ENCODE results near the gene CTNND2. TPM values are rescaled to one million over a fixed set of nuclear protein-coding genes. Genes with fewer than 3 reads are reported as not detected.

Gene CTNND2
- total and polyA plus RNA-seq, 2 donors (not counting 1 experiment from before 2014, with no cell fraction given) = not detected

DNA sequence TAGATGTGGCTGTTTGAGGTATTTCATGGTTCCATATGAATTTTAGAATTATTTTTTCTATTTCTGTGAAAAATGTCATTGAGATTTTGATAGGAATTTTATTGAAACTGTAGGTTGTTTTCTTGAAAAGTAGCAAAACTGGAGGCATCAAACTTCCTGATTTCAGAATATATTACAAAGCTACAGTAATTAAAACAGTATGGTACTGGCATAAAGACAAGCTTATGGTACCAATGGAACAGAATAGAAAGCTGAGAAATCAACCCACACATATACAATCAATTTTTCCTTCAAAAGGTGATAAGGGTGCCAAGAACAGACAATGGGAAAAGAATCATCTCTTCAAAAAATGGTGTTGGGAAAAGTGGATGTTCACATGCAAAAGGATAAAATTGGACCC, 945.5 kb downstream of the CTNND2 start:
- H3K36me3 ChIP-seq (replicated peaks in 1 of 2; ENCODE audit: control extremely low read depth in 1 of 2, control insufficient read depth in 1 of 2, extremely low read depth in 1 of 2, insufficient read depth in 2 of 2, low read length in 1 of 2) = no peaks in the 10 kb centered on the region
- TF ChIP-seq, protein P1, sequence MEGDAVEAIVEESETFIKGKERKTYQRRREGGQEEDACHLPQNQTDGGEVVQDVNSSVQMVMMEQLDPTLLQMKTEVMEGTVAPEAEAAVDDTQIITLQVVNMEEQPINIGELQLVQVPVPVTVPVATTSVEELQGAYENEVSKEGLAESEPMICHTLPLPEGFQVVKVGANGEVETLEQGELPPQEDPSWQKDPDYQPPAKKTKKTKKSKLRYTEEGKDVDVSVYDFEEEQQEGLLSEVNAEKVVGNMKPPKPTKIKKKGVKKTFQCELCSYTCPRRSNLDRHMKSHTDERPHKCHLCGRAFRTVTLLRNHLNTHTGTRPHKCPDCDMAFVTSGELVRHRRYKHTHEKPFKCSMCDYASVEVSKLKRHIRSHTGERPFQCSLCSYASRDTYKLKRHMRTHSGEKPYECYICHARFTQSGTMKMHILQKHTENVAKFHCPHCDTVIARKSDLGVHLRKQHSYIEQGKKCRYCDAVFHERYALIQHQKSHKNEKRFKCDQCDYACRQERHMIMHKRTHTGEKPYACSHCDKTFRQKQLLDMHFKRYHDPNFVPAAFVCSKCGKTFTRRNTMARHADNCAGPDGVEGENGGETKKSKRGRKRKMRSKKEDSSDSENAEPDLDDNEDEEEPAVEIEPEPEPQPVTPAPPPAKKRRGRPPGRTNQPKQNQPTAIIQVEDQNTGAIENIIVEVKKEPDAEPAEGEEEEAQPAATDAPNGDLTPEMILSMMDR (IDR thresholded peaks at IDR 0.05) = no peak
- no peak for TF ChIP-seq EZH2 (IDR thresholded peaks at IDR 0.05; ENCODE audit: borderline replicate concordance, insufficient read depth, low read depth, low read length, poor library complexity, severe bottlenecking)
- Mint-ChIP-seq H3K27ac (no peak overlapping the region), H3K27me3 (no peaks in the 10 kb centered on the region), H3K4me1 (no peaks in the 10 kb centered on the region), H3K9me3 (ENCODE audit: insufficient read depth) (peaks cover 8% of the 10 kb centered on the region), H3K4me3 (no peak overlapping the region)
- H3K27me3 ChIP-seq (replicated peaks in 1 of 4; ENCODE audit: control extremely low read depth in 1 of 4, control insufficient read depth in 3 of 4, insufficient read depth in 4 of 4, low read length in 3 of 4) = peaks cover 0 to 3% (median 0%) of the 10 kb centered on the region in 4 experiments
- H3K4me2 ChIP-seq (replicated peaks; ENCODE audit: low read depth, low read length, poor library complexity, severe bottlenecking) = no peak overlapping the region
- no peak overlapping the region for H3K9ac ChIP-seq (ENCODE audit: low read length)
- DNase-seq (no peak), ATAC-seq (ENCODE audit: low read depth) (no peak)
- ChIA-PET POLR2A (no interaction called here), CTCF (no interaction called here)
- no peak overlapping the region for H3K4me3 ChIP-seq (ENCODE audit: control extremely low read depth in 1 of 5, extremely low read depth in 1 of 5, insufficient read depth in 1 of 5, low read depth in 2 of 5, low read length in 4 of 5)
- no peaks in the 10 kb centered on the region for H4K20me1 ChIP-seq (ENCODE audit: control insufficient read depth, insufficient read depth, low read length, poor library complexity, severe bottlenecking)
- H3K4me1 ChIP-seq (ENCODE audit: control insufficient read depth in 2 of 2, insufficient read depth in 2 of 2, low read length in 2 of 2) = no peaks in the 10 kb centered on the region
- H3K79me2 ChIP-seq (ENCODE audit: control insufficient read depth, insufficient read depth, low read length) = no peaks in the 10 kb centered on the region
- intact Hi-C loops (cut with micrococcal nuclease) = no loop called here
- H2AFZ ChIP-seq (ENCODE audit: insufficient read depth, low read depth, low read length, poor library complexity, severe bottlenecking) = no peak overlapping the region
- no peak overlapping the region for H3K27ac ChIP-seq (ENCODE audit: low read length in 2 of 2)
- peaks cover 3 to 9% (median 3%) of the 10 kb centered on the region in 3 donors for H3K9me3 ChIP-seq (ENCODE audit: control extremely low read depth in 1 of 3, control insufficient read depth in 2 of 3, insufficient read depth in 1 of 3, low read length in 2 of 3)

DNA sequence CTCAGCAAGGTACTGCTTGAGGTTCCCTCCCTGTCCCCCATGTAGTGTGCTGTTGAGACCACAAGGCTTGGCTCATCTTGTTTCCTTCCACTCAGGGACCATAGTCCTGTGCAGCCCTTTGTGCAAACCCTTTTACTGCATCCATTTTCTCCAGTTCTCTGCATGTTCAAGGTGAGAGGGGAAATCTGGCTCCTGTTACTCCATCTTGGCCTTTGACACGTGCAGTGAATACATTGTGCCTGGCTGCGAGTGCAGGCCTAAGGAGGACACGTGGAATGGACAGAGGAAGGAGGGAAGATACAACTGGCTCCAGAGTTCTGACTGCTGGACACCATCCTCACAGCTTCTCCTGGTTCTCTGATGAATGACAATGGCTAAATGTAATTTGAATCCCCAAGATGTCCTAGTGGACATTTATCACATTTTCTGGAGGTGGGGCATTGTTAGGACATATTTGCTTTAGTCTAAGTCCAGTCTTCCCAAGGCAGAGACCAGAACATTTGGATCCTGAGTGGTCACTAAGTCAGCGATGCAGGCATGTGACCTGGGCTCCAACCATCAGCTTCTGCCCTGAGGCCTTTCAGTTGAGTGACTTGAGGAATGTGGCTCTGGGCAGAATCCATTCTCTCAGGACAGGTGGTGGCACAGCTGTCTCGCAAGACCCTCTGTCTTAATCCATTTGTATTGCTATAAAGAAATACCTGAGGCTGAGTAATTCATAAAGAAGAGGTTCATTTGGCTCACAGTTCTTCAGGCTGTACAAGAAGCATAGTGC, 954.2 kb downstream of the CTNND2 start:
- Histone ChIP-seq H2AFZ (ENCODE audit: insufficient read depth, low read depth, low read length, poor library complexity, severe bottlenecking) (no peak overlapping the region), H3K27me3 (replicated peaks in 1 of 4; ENCODE audit: control extremely low read depth in 1 of 4, control insufficient read depth in 3 of 4, insufficient read depth in 4 of 4, low read length in 3 of 4) (peaks cover 0 to 4% (median 0%) of the 10 kb centered on the region in 4 experiments), H3K27ac (ENCODE audit: low read length in 2 of 2) (no peak overlapping the region), H3K9me3 (ENCODE audit: control extremely low read depth in 1 of 3, control insufficient read depth in 2 of 3, insufficient read depth in 1 of 3, low read length in 2 of 3) (no peaks in the 10 kb centered on the region), H3K4me3 (ENCODE audit: control extremely low read depth in 1 of 5, extremely low read depth in 1 of 5, insufficient read depth in 1 of 5, low read depth in 2 of 5, low read length in 4 of 5) (no peak overlapping the region), H3K9ac (ENCODE audit: low read length) (no peak overlapping the region), H3K4me2 (replicated peaks; ENCODE audit: low read depth, low read length, poor library complexity, severe bottlenecking) (no peak overlapping the region), H3K4me1 (ENCODE audit: control insufficient read depth in 2 of 2, insufficient read depth in 2 of 2, low read length in 2 of 2) (no peaks in the 10 kb centered on the region), H3K79me2 (ENCODE audit: control insufficient read depth, insufficient read depth, low read length) (no peaks in the 10 kb centered on the region), H4K20me1 (ENCODE audit: control insufficient read depth, insufficient read depth, low read length, poor library complexity, severe bottlenecking) (no peaks in the 10 kb centered on the region), H3K36me3 (replicated peaks in 1 of 2; ENCODE audit: control extremely low read depth in 1 of 2, control insufficient read depth in 1 of 2, extremely low read depth in 1 of 2, insufficient read depth in 2 of 2, low read length in 1 of 2) (no peaks in the 10 kb centered on the region)
- DNase-seq = no peak
- H3K27me3 Mint-ChIP-seq = peaks cover 6% of the 10 kb centered on the region
- no peak overlapping the region for H3K27ac Mint-ChIP-seq
- no peak overlapping the region for H3K4me3 Mint-ChIP-seq
- intact Hi-C loops (cut with micrococcal nuclease) = no loop called here
- H3K4me1 Mint-ChIP-seq = no peaks in the 10 kb centered on the region
- 85% methylated on average over 3 of the region's 5 CpGs for WGBS (ENCODE audit: insufficient coverage)
- ATAC-seq (ENCODE audit: low read depth) = no peak
- H3K9me3 Mint-ChIP-seq (ENCODE audit: insufficient read depth) = no peaks in the 10 kb centered on the region
- ChIA-PET POLR2A (no interaction called here), CTCF (no interaction called here)
- TF ChIP-seq, protein P1 (IDR thresholded peaks at IDR 0.05) = no peak
- no peak for TF ChIP-seq EZH2 (IDR thresholded peaks at IDR 0.05; ENCODE audit: borderline replicate concordance, insufficient read depth, low read depth, low read length, poor library complexity, severe bottlenecking)
